Liver (tissue), 3 donors: ENCODE data around the gene INPPL1.

Experiments
- TAF1 ChIP-seq: conservative IDR thresholded peaks from 2 replicates; pipeline ENCODE4 v1.6.1; 2016; ENCODE audit warnings: antibody characterized with exemption, mild to moderate bottlenecking
- TF ChIP-seq, protein P1 (sequence below): IDR thresholded peaks from 2 replicates; pipeline ENCODE4 v1.6.1; 2016; ENCODE audit warnings: antibody characterized with exemption, mild to moderate bottlenecking
- TF ChIP-seq, protein P2 (sequence below): fragments of 150-350 bp; IDR thresholded peaks from 2 replicates; pipeline ENCODE4 v1.5.1; 2017; ENCODE audit warnings: improper control_type of control experiment, low read depth, low read length; ENCODE audit not compliant: missing input control
- donor health status: healthy.
- donor health status: healthy.

DNA sequence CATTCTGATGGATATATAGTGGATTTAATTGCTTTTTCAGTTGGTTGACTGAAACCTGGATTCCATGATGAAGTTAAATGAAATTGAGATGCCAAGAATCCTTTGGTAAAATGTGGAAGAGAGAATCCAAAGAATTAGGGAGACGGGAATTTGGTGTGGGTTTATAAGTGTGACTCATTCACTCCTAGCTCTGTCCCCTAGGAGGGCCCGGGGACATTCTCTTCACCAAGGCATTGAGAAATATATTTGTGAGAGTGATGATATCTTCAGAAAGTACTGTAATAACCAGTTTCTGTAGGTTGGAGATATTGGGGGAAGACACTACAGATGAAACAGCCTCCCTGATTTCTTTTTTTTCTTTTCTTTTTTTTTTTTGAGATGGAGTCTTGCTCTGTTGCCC, 33.0 kb downstream of the INPPL1 start:
- TF ChIP-seq, protein P1, sequence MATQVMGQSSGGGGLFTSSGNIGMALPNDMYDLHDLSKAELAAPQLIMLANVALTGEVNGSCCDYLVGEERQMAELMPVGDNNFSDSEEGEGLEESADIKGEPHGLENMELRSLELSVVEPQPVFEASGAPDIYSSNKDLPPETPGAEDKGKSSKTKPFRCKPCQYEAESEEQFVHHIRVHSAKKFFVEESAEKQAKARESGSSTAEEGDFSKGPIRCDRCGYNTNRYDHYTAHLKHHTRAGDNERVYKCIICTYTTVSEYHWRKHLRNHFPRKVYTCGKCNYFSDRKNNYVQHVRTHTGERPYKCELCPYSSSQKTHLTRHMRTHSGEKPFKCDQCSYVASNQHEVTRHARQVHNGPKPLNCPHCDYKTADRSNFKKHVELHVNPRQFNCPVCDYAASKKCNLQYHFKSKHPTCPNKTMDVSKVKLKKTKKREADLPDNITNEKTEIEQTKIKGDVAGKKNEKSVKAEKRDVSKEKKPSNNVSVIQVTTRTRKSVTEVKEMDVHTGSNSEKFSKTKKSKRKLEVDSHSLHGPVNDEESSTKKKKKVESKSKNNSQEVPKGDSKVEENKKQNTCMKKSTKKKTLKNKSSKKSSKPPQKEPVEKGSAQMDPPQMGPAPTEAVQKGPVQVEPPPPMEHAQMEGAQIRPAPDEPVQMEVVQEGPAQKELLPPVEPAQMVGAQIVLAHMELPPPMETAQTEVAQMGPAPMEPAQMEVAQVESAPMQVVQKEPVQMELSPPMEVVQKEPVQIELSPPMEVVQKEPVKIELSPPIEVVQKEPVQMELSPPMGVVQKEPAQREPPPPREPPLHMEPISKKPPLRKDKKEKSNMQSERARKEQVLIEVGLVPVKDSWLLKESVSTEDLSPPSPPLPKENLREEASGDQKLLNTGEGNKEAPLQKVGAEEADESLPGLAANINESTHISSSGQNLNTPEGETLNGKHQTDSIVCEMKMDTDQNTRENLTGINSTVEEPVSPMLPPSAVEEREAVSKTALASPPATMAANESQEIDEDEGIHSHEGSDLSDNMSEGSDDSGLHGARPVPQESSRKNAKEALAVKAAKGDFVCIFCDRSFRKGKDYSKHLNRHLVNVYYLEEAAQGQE: no peak
- TF ChIP-seq TAF1: no peak
- TF ChIP-seq, protein P2, sequence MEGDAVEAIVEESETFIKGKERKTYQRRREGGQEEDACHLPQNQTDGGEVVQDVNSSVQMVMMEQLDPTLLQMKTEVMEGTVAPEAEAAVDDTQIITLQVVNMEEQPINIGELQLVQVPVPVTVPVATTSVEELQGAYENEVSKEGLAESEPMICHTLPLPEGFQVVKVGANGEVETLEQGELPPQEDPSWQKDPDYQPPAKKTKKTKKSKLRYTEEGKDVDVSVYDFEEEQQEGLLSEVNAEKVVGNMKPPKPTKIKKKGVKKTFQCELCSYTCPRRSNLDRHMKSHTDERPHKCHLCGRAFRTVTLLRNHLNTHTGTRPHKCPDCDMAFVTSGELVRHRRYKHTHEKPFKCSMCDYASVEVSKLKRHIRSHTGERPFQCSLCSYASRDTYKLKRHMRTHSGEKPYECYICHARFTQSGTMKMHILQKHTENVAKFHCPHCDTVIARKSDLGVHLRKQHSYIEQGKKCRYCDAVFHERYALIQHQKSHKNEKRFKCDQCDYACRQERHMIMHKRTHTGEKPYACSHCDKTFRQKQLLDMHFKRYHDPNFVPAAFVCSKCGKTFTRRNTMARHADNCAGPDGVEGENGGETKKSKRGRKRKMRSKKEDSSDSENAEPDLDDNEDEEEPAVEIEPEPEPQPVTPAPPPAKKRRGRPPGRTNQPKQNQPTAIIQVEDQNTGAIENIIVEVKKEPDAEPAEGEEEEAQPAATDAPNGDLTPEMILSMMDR: no peak
